Activated CD4-positive, alpha-beta T cell treated with anti-CD3 and anti-CD28 coated beads, Interleukin-2, Interleukin-6, amounts not matched to agents 100 ng/mL and 50 ng/mL, durations not matched to agents 16 hours and 8 hours (primary cell): ENCODE results near the gene PRUNE2.
"Not testable (repeated sequence)": the region's sequence is repeated elsewhere in the genome, so short reads cannot be mapped to it uniquely, and the experiment has no call there.

Experiments
- DNase-seq: peaks from one replicate; pipeline ENCODE4 v3.0.0-alpha.2; 2020

Gene PRUNE2

DNA sequence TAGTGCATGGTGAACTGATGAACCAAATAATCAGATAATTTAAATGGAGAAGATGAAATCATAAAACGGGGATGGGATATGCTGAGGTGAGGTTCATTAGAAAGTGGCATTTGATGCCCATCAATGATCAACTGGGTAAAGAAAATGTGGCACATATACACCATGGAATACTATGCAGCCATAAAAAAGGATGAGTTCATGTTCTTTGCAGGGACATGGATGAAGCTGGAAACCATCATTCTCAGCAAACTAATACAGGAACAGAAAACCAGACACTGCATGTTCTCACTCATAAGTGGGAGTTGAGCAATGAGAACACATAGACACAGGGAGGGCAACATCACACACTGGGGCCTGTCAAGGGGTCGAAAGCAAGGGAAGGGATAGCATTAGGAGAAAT, 47.7 kb downstream of the PRUNE2 start:
- DNase-seq, result not testable (repeated sequence)

GRCh38 chr9:76856016-76856415, 49.9 kb downstream of the PRUNE2 start:
- no peak for DNase-seq

GRCh38 chr9:76855015-76855414, 50.9 kb downstream of the PRUNE2 start:
- DNase-seq, result no peak

GRCh38 chr9:76852026-76852425, 53.9 kb downstream of the PRUNE2 start:
- DNase-seq, result no peak

- DNase-seq, result no peak
Measured at GRCh38 chr9:76846297-76846696, 59.6 kb downstream of the PRUNE2 start.

DNA sequence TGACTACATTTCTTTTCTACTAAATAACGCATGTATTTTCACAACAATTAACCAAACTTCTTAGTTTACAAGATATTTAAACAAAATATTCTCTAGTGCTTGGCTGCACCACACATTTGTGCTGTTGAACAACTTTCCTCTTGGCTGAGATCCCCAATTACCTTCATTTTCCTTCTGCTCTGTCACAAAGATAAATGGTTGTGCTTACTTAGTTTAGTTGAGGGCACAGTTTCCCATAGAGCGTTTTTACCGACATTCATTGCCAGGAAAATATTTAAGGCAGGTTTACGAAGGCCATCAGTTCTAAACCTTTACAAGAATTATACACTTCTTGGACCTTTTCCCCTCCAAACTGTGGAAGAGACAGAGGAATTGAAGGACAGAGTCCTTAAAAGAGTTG, 60.7 kb downstream of the PRUNE2 start:
- no peak for DNase-seq

DNA sequence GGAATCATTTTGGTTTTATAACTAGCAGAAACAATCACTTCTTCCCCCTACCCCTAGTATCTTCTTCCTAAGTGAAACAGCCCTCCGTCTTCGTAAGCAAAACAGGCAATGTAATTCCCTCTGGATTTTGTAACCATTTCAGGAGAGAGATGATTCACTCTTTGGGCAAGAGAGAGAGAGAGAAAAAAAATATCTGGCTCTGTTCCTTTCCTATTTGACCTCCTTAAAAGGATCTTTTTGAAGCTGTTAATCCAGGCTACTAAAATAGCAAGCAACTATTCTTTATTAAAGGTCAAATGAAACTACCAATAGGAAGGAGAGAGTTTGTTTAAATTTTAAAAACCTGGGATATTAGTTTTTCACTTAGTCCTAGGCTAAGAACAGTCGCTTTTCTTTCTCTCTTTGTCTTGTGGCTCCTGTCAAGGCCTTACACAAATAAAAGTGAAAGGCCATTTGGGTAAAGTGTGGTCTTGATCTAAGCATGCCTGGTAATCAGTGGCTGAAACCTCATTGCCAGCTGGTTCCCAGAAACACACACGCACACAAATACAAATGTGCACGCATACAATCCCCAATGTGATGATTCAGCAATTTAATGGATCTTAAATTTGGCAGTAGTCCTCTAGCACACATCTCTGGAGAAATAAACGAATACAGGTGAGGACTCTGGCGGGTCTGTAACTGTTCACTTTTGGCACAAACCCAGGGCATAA, 70.2 kb downstream of the PRUNE2 start:
- DNase-seq, result no peak

GRCh38 chr9:76828447-76828846, 77.5 kb downstream of the PRUNE2 start:
- DNase-seq, result no peak

DNA sequence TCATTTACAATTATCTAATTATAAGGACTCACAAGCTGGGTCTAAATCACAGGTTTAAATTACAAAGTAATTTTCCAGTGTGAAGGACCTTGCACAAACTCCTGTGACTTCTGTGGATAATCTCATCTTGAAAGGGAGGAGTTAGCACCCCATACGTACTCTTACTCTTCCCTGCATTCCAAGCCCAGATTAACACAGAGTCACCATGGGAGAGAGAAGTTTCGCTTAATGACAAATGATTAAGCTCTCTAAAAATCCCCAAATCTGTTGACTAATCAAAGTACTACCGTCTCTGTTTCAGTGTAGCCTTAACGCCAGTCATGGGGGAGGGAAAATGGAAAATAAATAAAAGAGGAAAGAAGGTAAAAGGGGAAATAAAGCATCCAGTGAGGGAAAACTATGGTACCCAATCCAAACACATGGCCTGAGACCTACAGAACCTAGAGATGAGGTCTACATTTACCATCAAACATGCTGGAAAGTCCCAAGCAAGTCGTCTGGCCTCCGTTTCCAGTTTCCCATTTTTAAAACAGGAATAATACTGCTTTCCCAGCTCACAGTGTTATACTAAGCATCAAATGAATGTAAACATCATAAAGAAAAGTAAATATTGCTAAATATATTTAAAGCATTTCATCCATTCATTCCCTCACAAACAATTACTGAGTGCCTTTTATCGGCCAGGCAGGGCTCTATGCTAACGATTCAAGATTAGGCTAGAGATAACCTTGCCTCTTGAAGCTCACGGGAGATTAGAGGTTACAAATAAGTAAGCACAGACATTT, 78.4 kb downstream of the PRUNE2 start:
- DNase-seq, result no peak

DNA sequence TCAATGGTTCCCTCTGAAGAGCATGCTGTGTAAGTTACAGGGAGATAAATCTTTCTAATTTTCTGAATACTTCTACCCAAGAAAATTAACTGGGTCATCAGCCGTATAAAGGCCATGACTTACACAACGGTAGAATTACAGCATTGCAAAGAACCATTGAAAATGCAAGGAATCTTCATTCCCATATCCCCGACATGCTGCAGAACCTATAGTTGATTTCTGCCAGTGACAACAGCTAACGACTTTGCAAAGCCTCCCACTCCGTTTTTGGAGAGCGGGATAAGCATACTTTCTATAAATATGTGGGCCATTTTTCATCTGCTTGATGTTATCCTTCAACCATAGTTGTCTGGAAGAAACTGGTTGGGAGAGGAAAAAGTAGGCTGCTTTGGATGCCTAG, 85.5 kb downstream of the PRUNE2 start:
- no peak for DNase-seq

GRCh38 chr9:76818271-76818670, 87.6 kb downstream of the PRUNE2 start:
- no peak for DNase-seq

GRCh38 chr9:76817489-76817888, 88.4 kb downstream of the PRUNE2 start:
- no peak for DNase-seq

DNA sequence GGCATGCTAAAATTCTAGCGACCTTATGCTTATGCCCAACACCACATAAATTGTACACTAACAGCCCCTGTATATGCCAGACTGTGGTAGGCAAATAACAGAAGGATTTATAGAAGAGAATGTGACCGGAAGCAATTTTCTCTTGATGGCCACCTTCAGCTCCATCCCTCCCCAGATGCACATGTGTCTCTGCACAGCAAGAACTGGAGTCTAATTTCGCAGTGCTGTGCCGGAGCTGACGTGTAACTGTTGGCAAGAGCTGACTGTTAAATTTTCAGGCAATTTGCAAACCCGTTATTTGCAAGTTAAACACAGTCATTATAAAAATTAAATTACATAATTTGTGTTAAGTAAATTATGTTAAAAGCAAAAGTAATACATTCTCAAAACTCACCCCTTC, 93.3 kb downstream of the PRUNE2 start:
- DNase-seq, result no peak

- DNase-seq, result peak; percentile 52
Measured at GRCh38 chr9:76810377-76810957, 95.4 kb downstream of the PRUNE2 start.

DNA sequence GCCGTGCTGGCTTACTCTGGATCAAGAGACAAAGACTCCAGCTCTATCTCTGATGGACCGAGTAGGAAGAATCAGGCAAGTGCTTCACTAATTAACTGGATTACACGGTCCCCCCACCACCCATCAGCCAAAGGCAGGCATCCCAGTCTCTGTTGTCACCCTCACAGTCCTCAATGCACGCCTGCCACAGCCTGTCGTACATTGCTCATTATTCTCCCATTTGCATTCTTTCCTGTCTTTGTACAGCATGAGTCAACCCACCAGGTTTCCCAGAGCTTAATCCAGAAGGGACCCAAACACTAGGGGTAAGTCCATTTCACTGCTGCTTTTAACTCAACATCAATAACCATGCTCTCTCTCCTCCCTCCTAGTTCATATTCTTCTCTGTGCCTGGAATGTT, 97.3 kb downstream of the PRUNE2 start:
- no peak for DNase-seq

DNA sequence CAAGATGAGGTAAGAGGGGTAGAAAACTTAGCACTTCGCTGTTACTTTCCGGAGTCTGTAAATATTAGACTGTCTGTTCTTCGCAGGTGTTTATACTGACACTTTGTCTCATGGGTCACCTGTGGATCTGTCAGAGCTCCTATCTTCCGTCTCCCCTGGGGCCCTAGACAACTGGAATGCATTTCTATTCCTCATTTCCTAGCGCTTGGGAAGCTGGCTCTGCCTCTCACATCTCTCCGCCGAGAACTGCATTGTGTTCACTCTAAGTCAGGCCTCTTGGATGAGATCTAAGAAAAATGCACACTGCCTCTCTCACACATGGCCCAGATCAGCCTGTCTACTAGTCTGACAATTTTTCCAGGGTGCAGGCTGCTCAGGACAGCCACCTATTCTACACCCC, 102.2 kb downstream of the PRUNE2 start:
- no peak for DNase-seq

- no peak for DNase-seq
Measured at GRCh38 chr9:76803083-76803482, 102.8 kb downstream of the PRUNE2 start.

- DNase-seq, result no peak
Measured at GRCh38 chr9:76800901-76801300, 105.0 kb downstream of the PRUNE2 start.

DNA sequence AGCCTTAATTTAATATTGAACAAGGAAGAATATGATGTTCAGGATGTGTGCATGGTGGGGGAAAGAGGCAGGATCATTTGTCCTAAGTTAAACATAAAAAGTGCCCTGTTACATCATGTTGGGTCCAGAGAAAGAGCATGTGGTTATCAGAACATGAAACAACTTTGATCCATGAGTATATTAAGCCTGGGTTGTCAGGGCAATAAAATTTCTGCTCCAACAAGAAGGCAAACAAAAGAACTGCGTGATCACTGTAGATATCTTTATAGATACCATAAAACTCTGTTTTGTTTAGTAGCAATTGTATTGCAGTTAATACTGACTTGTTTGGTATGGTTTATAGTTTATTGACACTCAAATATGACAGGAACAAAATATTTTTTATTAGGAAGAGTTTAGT, 106.4 kb downstream of the PRUNE2 start:
- DNase-seq, result no peak

GRCh38 chr9:76798527-76798926, 107.4 kb downstream of the PRUNE2 start:
- DNase-seq, result no peak

GRCh38 chr9:76796296-76796695, 109.6 kb downstream of the PRUNE2 start:
- DNase-seq, result no peak

- DNase-seq, result no peak
Measured at GRCh38 chr9:76793784-76794431, 112.0 kb downstream of the PRUNE2 start.

- DNase-seq, result no peak
Measured at GRCh38 chr9:76789840-76790239, 116.1 kb downstream of the PRUNE2 start.

GRCh38 chr9:76787677-76788076, 118.2 kb downstream of the PRUNE2 start:
- no peak for DNase-seq
